Activated CD4-positive, alpha-beta T cell treated with anti-CD3 and anti-CD28 coated beads, Interleukin-2, amount 10 ng/mL, durations not matched to agents 7 days and 5 days (primary cell): ENCODE data around the gene KIAA1958. TPM values are rescaled to one million over a fixed set of nuclear protein-coding genes. Genes with fewer than 3 reads are reported as not detected.

ENCODE experiments used
- CTCF ChIA-PET: fragments of 350-600 bp; sonication (Branson Sonifier 250); formaldehyde crosslinking; loops from one replicate; lab custom pipeline; 2021; ENCODE audit warnings: antibody characterized with exemption; lab: Charles Lee
- POLR2A ChIA-PET: fragments of 350-600 bp; sonication (Branson Sonifier 250); formaldehyde crosslinking; loops from one replicate; lab custom pipeline; 2021; ENCODE audit warnings: antibody characterized with exemption; lab: Charles Lee
- DNase-seq: peaks from one replicate; pipeline ENCODE4 v3.0.0-alpha.2; 2020
- H3K27ac Mint-ChIP-seq: one replicate; pipeline ENCODE4 v1.8.0; 2021; ENCODE audit warnings: mild to moderate bottlenecking, moderate library complexity, mixed read lengths
- H3K27me3 Mint-ChIP-seq: one replicate; pipeline ENCODE4 v1.8.0; 2021; ENCODE audit warnings: mixed read lengths
- H3K36me3 Mint-ChIP-seq: one replicate; pipeline ENCODE4 v1.8.0; 2021; ENCODE audit warnings: low read depth, mixed read lengths
- H3K4me1 Mint-ChIP-seq: one replicate; pipeline ENCODE4 v1.8.0; 2021; ENCODE audit warnings: mixed read lengths
- H3K4me3 Mint-ChIP-seq: one replicate; pipeline ENCODE4 v1.8.0; 2021; ENCODE audit warnings: mild to moderate bottlenecking, moderate library complexity, mixed read lengths
- H3K9me3 Mint-ChIP-seq: one replicate; pipeline ENCODE4 v1.8.0; 2021; ENCODE audit warnings: mixed read lengths
- total RNA-seq, 2 experiments: library from RNA; stranded (reverse); gene quantifications; one replicate each; pipeline ENCODE4 v1.2.3, GENCODE V29; 2021

The KIAA1958 gene, protein sequence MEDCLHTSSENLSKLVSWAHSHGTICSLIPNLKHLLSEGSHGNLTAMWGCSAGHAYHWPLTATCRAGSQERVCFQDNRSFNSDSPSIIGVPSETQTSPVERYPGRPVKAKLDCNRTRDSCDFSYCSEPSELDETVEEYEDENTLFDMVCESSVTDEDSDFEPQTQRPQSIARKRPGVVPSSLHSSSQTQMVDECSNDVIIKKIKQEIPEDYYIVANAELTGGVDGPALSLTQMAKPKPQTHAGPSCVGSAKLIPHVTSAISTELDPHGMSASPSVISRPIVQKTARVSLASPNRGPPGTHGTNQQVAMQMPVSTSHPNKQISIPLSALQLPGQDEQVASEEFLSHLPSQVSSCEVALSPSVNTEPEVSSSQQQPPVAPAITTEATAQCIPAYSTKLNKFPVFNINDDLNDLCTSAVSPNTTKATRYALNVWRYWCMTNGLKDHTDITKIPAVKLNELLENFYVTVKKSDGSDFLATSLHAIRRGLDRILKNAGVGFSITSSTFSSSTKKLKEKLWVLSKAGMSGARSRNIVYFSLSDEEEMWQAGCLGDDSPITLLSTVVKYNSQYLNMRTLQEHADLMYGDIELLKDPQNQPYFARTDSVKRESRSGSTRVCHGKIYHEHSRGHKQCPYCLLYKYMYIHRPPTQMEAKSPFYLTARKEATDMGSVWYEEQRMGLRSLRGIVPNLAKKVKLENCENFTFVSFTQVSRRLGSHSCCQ
- total RNA-seq = 1 to 10 TPM; 6.5 to 6.8 TPM

DNA sequence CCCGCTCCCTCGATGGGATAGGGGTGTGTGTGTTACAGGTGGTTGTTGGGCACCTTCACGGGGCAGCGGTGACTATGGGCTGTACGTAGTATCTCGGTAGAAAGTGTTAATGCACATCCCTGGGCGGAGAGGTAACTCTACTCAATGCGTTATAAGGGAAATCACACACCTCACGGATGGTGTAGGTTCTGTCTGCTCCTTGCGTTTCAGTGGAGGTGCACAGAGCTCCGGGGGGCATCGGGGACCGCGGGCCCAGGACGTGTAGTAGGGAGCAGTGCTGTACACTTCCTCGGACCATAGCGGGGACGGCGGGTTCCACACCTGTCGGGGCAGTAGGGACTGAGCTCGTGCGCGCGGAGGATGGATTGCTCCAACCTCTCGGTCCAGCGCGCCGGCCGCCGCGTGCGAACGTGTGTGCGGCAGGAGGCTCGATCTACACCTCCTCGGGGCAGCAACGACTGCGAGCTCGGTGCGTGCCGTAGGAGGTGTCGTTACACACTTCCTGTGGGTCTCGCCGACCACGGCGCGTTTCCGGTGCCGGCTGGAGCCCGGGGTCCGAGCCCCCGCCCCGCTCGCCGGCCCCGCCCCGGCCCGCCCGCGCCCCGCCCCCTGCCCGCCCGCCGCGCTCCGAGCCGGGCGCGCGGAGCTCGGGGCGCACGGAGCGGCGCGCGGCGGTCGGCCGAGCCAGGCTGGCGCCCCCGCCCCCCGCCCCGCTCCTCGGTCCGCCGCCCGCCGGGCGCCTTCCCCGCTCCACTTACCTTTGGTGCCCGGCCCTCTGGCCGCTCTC is at the start of gene KIAA1958:
Gene KIAA1958 (plus strand): TSS at position 607 of the 787 bp plus-strand sequence. CDS start 87,254 bp downstream, outside the sequence.
- peaks cover 2% of the 10 kb centered on the region for H3K36me3 Mint-ChIP-seq
- DNase-seq = peak; percentile 88
- POLR2A ChIA-PET = interaction anchor here (0.8 kb wide), 1 partner anchor 310 kb away, joined by 3 read pairs; no protein-coding TSS in a partner anchor
- H3K27ac Mint-ChIP-seq = peak within 1 kb of the TSS; percentile 95
- H3K4me1 Mint-ChIP-seq = peaks cover 42% of the 10 kb centered on the region
- H3K27me3 Mint-ChIP-seq = no peaks in the 10 kb centered on the region
- H3K4me3 Mint-ChIP-seq = peak within 1 kb of the TSS; percentile 89
- CTCF ChIA-PET = interaction anchor here (2.8 kb wide), 1 partner anchor 13 kb away, joined by 7 read pairs; no protein-coding TSS in a partner anchor
- H3K9me3 Mint-ChIP-seq = no peaks in the 10 kb centered on the region

DNA sequence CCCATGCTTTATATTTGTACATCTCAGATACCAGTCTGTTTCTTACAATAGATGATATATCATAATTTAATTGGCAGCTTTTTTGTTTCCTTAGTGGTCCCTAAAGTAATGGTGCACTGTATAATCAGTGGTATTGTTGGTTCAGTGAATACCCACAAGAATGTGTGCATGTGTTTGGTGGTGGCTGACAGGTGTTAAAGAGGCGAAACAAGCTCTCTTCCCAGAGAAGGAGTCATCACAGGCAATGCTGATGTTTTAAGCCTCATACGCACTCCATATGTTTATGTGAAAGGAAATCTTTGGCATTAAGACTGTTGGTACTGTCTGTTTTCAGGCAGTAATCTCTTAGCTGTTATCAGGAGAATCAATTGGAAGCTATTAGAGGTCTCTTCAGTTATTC is 49.2 kb upstream of the KIAA1958 start:
- Mint-ChIP-seq H3K36me3 (peaks cover 3% of the 10 kb centered on the region), H3K9me3 (no peaks in the 10 kb centered on the region), H3K4me1 (no peaks in the 10 kb centered on the region), H3K27me3 (no peaks in the 10 kb centered on the region), H3K27ac (no peak overlapping the region), H3K4me3 (no peak overlapping the region)
- POLR2A ChIA-PET = no interaction called here
- CTCF ChIA-PET = no interaction called here
- no peak for DNase-seq

GRCh38 chr9:112439171-112439570 is 47.5 kb upstream of the KIAA1958 start:
- Mint-ChIP-seq H3K4me1 (no peaks in the 10 kb centered on the region), H3K9me3 (no peaks in the 10 kb centered on the region), H3K27me3 (no peaks in the 10 kb centered on the region), H3K36me3 (peaks cover 3% of the 10 kb centered on the region), H3K4me3 (no peak overlapping the region), H3K27ac (no peak overlapping the region)
- CTCF ChIA-PET = interaction anchor here (0.6 to 1.0 kb wide), 2 partner anchors 11 to 90 kb away, joined by 4 to 5 read pairs; no protein-coding TSS in a partner anchor
- no peak for DNase-seq
- POLR2A ChIA-PET = no interaction called here

GRCh38 chr9:112439825-112440224 is 46.8 kb upstream of the KIAA1958 start:
- CTCF ChIA-PET = interaction anchor here (1.0 kb wide), 1 partner anchor 11 kb away, joined by 4 read pairs; no protein-coding TSS in a partner anchor
- Mint-ChIP-seq H3K4me3 (no peak overlapping the region), H3K4me1 (no peaks in the 10 kb centered on the region), H3K36me3 (peaks cover 3% of the 10 kb centered on the region), H3K27ac (no peak overlapping the region), H3K9me3 (no peaks in the 10 kb centered on the region), H3K27me3 (no peaks in the 10 kb centered on the region)
- no peak for DNase-seq
- POLR2A ChIA-PET = no interaction called here

DNA sequence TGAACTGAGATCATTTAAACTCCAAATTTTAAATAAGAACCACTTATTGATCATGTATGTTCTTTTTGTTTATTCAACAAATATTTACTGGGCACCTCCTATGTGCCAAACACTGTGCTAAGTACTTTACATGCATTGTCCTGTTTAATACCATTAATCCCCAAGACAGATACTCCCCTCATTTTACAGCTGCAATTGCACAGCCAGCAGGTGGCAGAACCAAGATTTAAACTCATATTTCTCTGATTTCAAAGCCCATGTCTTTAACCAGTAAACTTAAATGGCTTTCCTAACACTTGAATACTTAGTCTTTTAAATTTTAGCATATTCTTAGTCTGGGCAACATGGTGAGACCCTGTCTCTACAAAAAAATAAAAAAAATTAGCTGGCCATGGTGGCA is 43.4 kb upstream of the KIAA1958 start:
- Mint-ChIP-seq H3K27me3 (no peaks in the 10 kb centered on the region), H3K9me3 (no peaks in the 10 kb centered on the region), H3K27ac (no peak overlapping the region), H3K4me3 (no peak overlapping the region), H3K4me1 (peaks cover 7% of the 10 kb centered on the region), H3K36me3 (peaks cover 3% of the 10 kb centered on the region)
- CTCF ChIA-PET = interaction anchor here (0.6 to 1.7 kb wide), 5 partner anchors 347 to 962 kb away, joined by 3 to 4 read pairs (median 3); no protein-coding TSS in a partner anchor
- POLR2A ChIA-PET = interaction anchor here (0.7 kb wide), 1 partner anchor 63 kb away, joined by 4 read pairs; the partner anchor contains the start of gene HSDL2
- peak; percentile 45 for DNase-seq

DNA sequence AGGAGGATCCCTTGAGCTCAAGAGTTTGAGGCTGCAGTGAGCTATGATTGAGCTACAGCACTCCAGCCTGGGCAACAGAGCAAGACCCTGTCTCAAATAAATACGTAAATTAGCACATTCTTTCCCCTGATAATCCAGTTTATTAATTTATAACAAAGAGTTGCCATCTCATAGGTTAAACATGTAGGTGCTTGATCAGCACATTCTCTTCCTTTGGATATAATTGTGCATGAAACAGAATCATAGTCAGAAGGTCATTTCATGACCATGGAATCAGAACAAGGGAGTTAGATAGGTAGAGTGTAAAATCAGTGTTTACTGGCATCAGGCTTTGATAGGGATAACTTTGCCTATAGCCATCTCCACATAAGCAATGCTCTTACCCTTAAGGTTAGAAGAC is 43.0 kb upstream of the KIAA1958 start:
- POLR2A ChIA-PET = interaction anchor here (0.7 kb wide), 1 partner anchor 64 kb away, joined by 4 read pairs; the partner anchor contains the start of gene HSDL2
- no peak for DNase-seq
- Mint-ChIP-seq H3K27me3 (no peaks in the 10 kb centered on the region), H3K36me3 (peaks cover 3% of the 10 kb centered on the region), H3K27ac (no peak overlapping the region), H3K9me3 (no peaks in the 10 kb centered on the region), H3K4me3 (no peak overlapping the region), H3K4me1 (peaks cover 7% of the 10 kb centered on the region)
- CTCF ChIA-PET = interaction anchor here (0.8 to 1.7 kb wide), 2 partner anchors 346 to 376 kb away, joined by 3 to 4 read pairs; no protein-coding TSS in a partner anchor

DNA sequence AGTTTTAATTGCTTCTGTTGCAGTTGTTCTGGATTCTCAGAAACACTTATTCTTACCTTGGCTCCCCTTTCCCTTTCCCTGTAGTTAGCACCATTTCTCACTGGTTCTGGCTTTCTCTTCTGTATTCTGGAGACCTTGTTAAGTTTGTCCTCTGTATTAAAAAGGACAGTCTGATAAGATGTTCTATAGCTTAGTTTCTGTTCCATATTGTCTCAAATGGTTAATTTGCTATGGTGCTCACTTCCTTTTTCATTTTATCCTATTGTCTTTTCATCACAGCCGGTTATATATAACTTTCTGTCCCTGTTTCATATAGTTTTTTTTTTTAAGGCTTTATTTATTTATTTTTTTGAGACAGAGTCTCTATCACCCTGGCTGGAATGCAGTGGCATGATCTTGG is 41.4 kb upstream of the KIAA1958 start:
- Mint-ChIP-seq H3K4me1 (peaks cover 7% of the 10 kb centered on the region), H3K36me3 (peaks cover 3% of the 10 kb centered on the region), H3K9me3 (no peaks in the 10 kb centered on the region), H3K27me3 (no peaks in the 10 kb centered on the region), H3K4me3 (no peak overlapping the region), H3K27ac (no peak overlapping the region)
- CTCF ChIA-PET = interaction anchor here (0.6 to 1.3 kb wide), 3 partner anchors 13 to 411 kb away, joined by 3 to 6 read pairs (median 4); no protein-coding TSS in a partner anchor
- no peak for DNase-seq
- POLR2A ChIA-PET = no interaction called here

- Mint-ChIP-seq H3K27ac (no peak overlapping the region), H3K36me3 (peaks cover 3% of the 10 kb centered on the region), H3K27me3 (no peaks in the 10 kb centered on the region), H3K4me1 (peaks cover 10% of the 10 kb centered on the region), H3K9me3 (no peaks in the 10 kb centered on the region), H3K4me3 (no peak overlapping the region)
- ChIA-PET POLR2A (no interaction called here), CTCF (interaction anchor here (1.3 kb wide), 1 partner anchor 12 kb away, joined by 6 read pairs; no protein-coding TSS in a partner anchor)
- no peak for DNase-seq
Measured at GRCh38 chr9:112446080-112446479, 40.5 kb upstream of the KIAA1958 start.

DNA sequence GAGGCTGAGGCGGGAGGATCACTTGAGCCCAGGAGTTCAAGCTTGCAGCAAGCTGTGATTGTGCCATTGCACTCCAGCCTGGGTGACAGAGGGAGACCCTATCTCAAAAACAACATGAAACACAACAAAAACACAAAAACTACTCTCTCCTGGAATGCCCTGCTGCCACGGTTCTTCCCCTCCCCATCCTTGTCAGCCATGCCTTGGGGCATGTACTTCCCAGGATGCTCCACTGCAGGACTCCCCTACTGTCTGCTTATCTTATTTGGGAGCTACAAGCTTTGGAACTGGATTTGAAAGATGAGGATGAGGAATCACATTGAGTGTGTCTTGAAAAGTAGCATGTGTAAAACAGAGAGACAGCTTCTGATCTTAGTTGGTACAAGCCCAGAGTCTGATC is 40.1 kb upstream of the KIAA1958 start:
- Mint-ChIP-seq H3K27ac (no peak overlapping the region), H3K4me1 (peaks cover 11% of the 10 kb centered on the region), H3K4me3 (no peak overlapping the region), H3K36me3 (no peaks in the 10 kb centered on the region), H3K27me3 (no peaks in the 10 kb centered on the region), H3K9me3 (no peaks in the 10 kb centered on the region)
- POLR2A ChIA-PET = no interaction called here
- no peak for DNase-seq
- CTCF ChIA-PET = no interaction called here

- Mint-ChIP-seq H3K27ac (no peak overlapping the region), H3K27me3 (no peaks in the 10 kb centered on the region), H3K36me3 (no peaks in the 10 kb centered on the region), H3K9me3 (no peaks in the 10 kb centered on the region), H3K4me1 (peaks cover 11% of the 10 kb centered on the region), H3K4me3 (no peak overlapping the region)
- ChIA-PET CTCF (interaction anchor here (0.6 kb wide), 1 partner anchor 259 kb away, joined by 3 read pairs; no protein-coding TSS in a partner anchor), POLR2A (no interaction called here)
- DNase-seq = no peak
Measured at GRCh38 chr9:112447283-112447761, 39.3 kb upstream of the KIAA1958 start.

DNA sequence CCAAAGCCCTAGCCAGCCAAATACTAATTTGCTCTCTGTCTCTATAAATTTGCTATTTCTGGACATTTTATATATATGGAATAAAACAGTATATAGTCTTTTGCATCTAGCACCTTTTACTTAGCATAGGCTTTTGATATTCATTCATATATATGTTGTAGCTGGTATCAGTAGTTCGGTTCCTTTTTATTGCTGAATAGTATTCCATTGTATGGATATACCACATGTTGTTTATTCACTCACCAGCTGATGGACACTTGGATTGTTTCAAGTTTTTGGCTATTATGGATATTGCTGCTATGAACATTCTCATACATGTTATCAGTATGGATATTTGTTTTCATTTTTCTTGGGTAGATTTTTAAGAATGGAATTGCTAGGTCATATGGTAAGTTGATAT is 23.8 kb upstream of the KIAA1958 start:
- Mint-ChIP-seq H3K4me1 (no peaks in the 10 kb centered on the region), H3K27ac (no peak overlapping the region), H3K4me3 (no peak overlapping the region), H3K9me3 (peaks cover 2% of the 10 kb centered on the region), H3K27me3 (no peaks in the 10 kb centered on the region), H3K36me3 (peaks cover 28% of the 10 kb centered on the region)
- ChIA-PET CTCF (no interaction called here), POLR2A (no interaction called here)
- no peak for DNase-seq

DNA sequence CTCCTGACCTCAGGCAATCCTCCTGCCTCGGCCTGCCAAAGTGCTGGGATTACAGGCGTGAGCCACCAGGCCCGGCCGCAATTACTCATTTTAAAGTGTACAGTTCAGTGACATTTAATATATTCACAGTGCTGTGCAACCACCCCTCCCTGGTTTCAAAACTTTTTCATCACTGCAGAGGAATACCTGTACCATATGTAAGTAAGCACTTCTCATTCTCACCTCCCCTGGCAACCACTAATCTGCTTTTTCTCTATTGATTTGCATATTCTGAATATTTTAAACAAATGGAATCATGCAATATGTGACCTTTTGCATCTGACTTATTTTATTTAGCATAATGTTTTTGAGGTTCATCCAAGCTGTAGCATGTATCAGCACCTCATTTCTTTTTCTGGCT is 21.3 kb upstream of the KIAA1958 start:
- Mint-ChIP-seq H3K4me3 (no peak overlapping the region), H3K27me3 (no peaks in the 10 kb centered on the region), H3K36me3 (peaks cover 20% of the 10 kb centered on the region), H3K9me3 (peaks cover 2% of the 10 kb centered on the region), H3K27ac (no peak overlapping the region), H3K4me1 (no peaks in the 10 kb centered on the region)
- DNase-seq = no peak
- POLR2A ChIA-PET = no interaction called here
- CTCF ChIA-PET = no interaction called here
